Mesothelial cell of epicardium (in vitro differentiated cells): ENCODE results near the gene TSKU. TPM values are rescaled to one million over a fixed set of nuclear protein-coding genes. Genes with fewer than 3 reads are reported as not detected.

Experiments used
- DNase-seq, 2 experiments: peaks; one replicate each; pipeline ENCODE4 v3.0.0; 2021; ENCODE audit warnings: low spot score in 2 of 2; ENCODE audit not compliant: unreplicated experiment in 2 of 2
- H3K27ac Mint-ChIP-seq: 2 replicates; pipeline ENCODE4 v1.8.0; 2021; ENCODE audit warnings: mixed read lengths
- H3K27me3 Mint-ChIP-seq: 2 replicates; pipeline ENCODE4 v1.8.0; 2021; ENCODE audit warnings: low read depth, mixed read lengths
- H3K36me3 Mint-ChIP-seq: 2 replicates; pipeline ENCODE4 v1.8.0; 2021; ENCODE audit warnings: mixed read lengths
- H3K4me1 Mint-ChIP-seq: 2 replicates; pipeline ENCODE4 v1.8.0; 2021; ENCODE audit warnings: mixed read lengths
- H3K4me3 Mint-ChIP-seq: 2 replicates; pipeline ENCODE4 v1.8.0; 2021; ENCODE audit warnings: mild to moderate bottlenecking, moderate library complexity, mixed read lengths
- H3K9me3 Mint-ChIP-seq: 2 replicates; pipeline ENCODE4 v1.8.0; 2021; ENCODE audit warnings: mixed read lengths
- CTCF ChIP-seq: fragments of 200-600 bp; sonication (generic); IDR thresholded peaks from one replicate; pipeline ENCODE4 v1.5.0; 2021; ENCODE audit warnings: antibody characterized with exemption; ENCODE audit not compliant: unreplicated experiment
- total RNA-seq: library from RNA; stranded (reverse); gene quantifications from 3 replicates; pipeline ENCODE4 v1.2.1, GENCODE V29; 2021

TSKU gene
- total RNA-seq, 1 donor from 2014 or later = 42.8 TPM

- Mint-ChIP-seq H3K9me3 (peaks cover 7% of the 10 kb centered on the region), H3K4me1 (peaks cover 40% of the 10 kb centered on the region), H3K4me3 (no peak overlapping the region), H3K27me3 (no peaks in the 10 kb centered on the region), H3K27ac (peak overlapping the region; percentile 58), H3K36me3 (no peaks in the 10 kb centered on the region)
- no peak for TF ChIP-seq CTCF
- no peak for DNase-seq
Observed at GRCh38 chr11:76770642-76771445, 12.3 kb upstream of the TSKU start.

- TF ChIP-seq CTCF = no peak
- peaks cover 5% of the 10 kb centered on the region for H3K36me3 Mint-ChIP-seq
- no peaks in the 10 kb centered on the region for H3K27me3 Mint-ChIP-seq
- no peak for DNase-seq
- H3K9me3 Mint-ChIP-seq = peaks cover 11% of the 10 kb centered on the region
- no peak overlapping the region for H3K4me3 Mint-ChIP-seq
- peak overlapping the region; percentile 58 for H3K27ac Mint-ChIP-seq
- peaks cover 38% of the 10 kb centered on the region for H3K4me1 Mint-ChIP-seq
Observed at GRCh38 chr11:76771446-76772099, 11.6 kb upstream of the TSKU start.

- no peak overlapping the region for H3K4me3 Mint-ChIP-seq
- peaks cover 11% of the 10 kb centered on the region for H3K36me3 Mint-ChIP-seq
- H3K4me1 Mint-ChIP-seq = peaks cover 33% of the 10 kb centered on the region
- no peak for TF ChIP-seq CTCF
- no peaks in the 10 kb centered on the region for H3K27me3 Mint-ChIP-seq
- H3K9me3 Mint-ChIP-seq = peaks cover 17% of the 10 kb centered on the region
- peak overlapping the region; percentile 51 for H3K27ac Mint-ChIP-seq
- DNase-seq = no peak
Observed at GRCh38 chr11:76772100-76772782, 10.9 kb upstream of the TSKU start.

- no peak for TF ChIP-seq CTCF
- Mint-ChIP-seq H3K4me1 (peaks cover 30% of the 10 kb centered on the region), H3K4me3 (no peak overlapping the region), H3K9me3 (peaks cover 21% of the 10 kb centered on the region), H3K27me3 (no peaks in the 10 kb centered on the region), H3K36me3 (peaks cover 15% of the 10 kb centered on the region), H3K27ac (no peak overlapping the region)
- DNase-seq = no peak
Observed at GRCh38 chr11:76772783-76773106, 10.4 kb upstream of the TSKU start.

- Mint-ChIP-seq H3K4me1 (peaks cover 18% of the 10 kb centered on the region), H3K9me3 (peaks cover 21% of the 10 kb centered on the region), H3K27ac (no peak overlapping the region), H3K27me3 (no peaks in the 10 kb centered on the region), H3K4me3 (no peak overlapping the region), H3K36me3 (peaks cover 21% of the 10 kb centered on the region)
- no peak for TF ChIP-seq CTCF
- no peak for DNase-seq
Observed at GRCh38 chr11:76773921-76774361, 9.2 kb upstream of the TSKU start.
